Measurements from ENCODE around the gene AKT1. TPM values are rescaled to one million over a fixed set of nuclear protein-coding genes. Genes with fewer than 3 reads are reported as not detected.

The AKT1 gene
- total RNA-seq, 1 donor from 2014 or later: 143 TPM

DNA sequence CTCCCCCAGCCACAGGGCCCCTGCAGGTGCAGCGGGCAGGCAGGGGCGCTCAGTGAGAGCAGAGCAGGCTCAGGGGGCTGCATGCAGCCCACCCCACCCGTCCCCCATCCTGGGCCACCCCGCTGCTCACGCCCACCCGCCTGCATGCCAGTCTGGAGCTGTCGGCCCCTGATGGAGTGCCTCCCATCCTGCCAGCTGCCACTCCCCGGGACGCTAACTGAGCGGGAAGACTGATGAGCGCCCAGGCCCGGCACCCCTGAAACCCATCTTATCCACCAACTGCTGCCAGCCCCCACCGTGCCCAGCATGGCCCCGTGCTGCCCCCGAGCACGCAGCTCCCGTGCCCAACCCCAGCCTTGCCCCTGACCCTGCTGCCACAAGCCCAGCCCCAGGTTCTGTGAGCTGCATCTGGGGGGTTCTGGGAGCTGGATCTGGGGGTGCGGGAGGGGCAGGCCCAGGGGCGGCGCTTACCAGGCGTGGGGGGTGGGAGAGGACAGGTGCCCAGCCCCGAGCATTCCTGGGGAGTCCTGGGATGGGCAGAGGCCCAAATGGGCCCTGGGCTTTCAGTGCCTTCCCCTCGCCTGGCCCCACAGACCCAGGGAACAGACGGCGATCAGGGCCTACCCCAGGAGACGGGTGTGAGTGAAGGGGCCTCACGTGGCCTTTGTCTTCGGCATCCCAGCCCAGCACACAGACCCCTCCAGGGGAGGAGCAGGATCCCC is 13.3 kb downstream of the AKT1 start:
- no peaks in the 10 kb centered on the region for H3K9me3 Mint-ChIP-seq
- intact Hi-C loops (cut with micrococcal nuclease): no loop called here
- no peak for DNase-seq
- no peaks in the 10 kb centered on the region for H3K36me3 Mint-ChIP-seq (ENCODE audit: low read depth)
- H3K27me3 Mint-ChIP-seq: no peaks in the 10 kb centered on the region
- H3K27ac Mint-ChIP-seq: no peak overlapping the region
- no peaks in the 10 kb centered on the region for H3K4me1 Mint-ChIP-seq
- H3K4me3 Mint-ChIP-seq: no peak overlapping the region

DNA sequence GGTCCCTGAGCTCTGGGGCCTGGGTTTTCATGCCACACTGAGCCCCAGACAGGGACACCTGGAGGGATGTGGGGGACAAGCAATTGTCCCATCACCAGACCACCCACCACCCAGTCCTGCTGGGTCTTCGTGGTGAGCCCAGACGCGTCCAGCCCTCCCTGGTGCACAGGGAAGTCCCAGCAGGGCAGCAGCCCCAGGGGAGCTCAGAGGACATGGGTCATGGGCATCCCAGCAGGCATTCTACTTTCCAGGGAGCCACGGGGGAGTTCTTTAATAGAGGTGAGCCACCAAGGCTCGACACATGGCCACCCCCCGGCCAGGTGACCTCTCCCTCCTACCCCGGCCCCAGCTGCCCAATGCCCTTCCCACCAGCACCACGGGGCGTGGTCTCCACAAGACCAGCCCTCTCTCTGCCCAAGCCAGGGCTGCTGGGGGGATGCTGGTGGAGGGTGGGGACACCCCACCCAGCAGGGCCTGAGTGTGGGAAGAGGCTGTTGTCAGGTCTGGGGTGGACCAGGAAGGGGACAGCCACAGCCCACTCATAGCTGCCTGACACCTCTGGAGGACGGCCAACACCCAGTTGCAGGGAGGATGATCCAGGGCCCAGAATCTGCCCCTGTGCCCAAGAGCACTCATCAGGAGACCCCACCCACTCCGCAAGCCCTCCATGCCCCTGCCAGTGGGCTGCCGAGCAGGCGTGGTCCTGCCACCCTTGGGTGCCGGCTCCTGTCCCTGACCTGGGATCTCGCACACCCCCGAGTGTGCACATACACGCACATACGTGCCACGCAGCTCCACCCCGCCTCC is 14.1 kb downstream of the AKT1 start:
- H3K4me1 Mint-ChIP-seq: no peaks in the 10 kb centered on the region
- H3K27ac Mint-ChIP-seq: no peak overlapping the region
- H3K4me3 Mint-ChIP-seq: no peak overlapping the region
- H3K36me3 Mint-ChIP-seq (ENCODE audit: low read depth): peaks cover 4% of the 10 kb centered on the region
- no peaks in the 10 kb centered on the region for H3K9me3 Mint-ChIP-seq
- no peak for DNase-seq
- H3K27me3 Mint-ChIP-seq: no peaks in the 10 kb centered on the region
- intact Hi-C loops (cut with micrococcal nuclease): no loop called here

DNA sequence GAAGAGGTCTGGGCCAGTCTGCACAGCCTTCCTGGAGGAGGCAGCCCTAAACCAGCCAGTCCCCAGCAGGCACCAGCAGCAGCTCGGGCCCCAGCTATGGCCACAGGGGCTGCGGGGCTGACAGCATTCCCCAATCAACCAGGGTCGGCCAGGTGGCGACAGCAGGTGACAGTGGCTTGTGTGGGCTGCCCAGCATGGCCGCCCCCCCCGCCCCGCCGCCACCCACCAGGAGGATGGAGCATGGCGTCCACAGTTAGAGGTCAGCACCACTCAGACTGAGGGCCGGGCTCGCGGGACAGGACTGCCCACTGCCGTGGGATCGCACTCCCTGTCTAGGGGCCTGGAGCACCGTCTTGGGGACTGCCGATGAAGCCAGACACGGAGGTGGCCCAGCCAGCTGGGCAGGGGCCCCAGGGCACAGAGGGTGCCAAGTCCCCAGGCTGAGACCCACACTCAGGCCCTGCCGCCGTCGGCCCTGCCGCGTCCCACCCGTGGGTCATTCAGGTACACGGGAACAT is 15.0 kb downstream of the AKT1 start:
- H3K36me3 Mint-ChIP-seq (ENCODE audit: low read depth): peaks cover 12% of the 10 kb centered on the region
- H3K4me3 Mint-ChIP-seq: no peak overlapping the region
- no peaks in the 10 kb centered on the region for H3K9me3 Mint-ChIP-seq
- no peak overlapping the region for H3K27ac Mint-ChIP-seq
- intact Hi-C loops (cut with micrococcal nuclease): no loop called here
- H3K4me1 Mint-ChIP-seq: no peaks in the 10 kb centered on the region
- no peaks in the 10 kb centered on the region for H3K27me3 Mint-ChIP-seq
- DNase-seq: no peak

DNA sequence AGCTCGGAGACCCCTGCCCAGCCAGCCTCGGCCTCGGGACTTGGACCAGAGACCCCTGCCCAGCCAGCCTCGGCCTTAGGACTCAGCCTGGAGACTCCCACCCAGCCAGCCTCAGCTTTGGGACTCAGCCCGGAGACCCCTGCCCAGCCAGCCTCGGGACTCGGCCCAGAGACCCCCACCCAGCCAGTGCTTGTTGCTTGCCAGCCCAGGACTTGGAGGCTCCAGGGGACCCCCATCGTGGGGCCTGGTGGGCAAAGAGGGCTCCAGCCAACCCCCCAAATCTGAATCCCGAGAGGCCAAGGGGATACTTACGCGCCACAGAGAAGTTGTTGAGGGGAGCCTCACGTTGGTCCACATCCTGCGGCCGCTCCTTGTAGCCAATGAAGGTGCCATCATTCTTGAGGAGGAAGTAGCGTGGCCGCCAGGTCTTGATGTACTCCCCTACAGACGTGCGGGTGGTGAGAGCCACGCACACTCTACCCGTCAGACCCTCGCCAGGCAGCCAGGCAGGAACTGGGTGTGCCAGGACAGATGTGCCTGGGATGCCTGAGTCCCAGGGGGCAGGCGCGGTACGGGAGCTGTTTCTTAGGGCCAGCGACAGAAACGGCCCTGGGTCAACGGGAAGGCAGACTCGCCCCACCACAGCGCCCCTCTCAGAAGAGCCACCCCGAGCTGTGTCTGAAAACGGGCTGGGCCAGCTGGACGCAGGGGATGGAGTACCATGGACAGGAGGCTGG is 15.6 kb downstream of the AKT1 start:
- intact Hi-C loops (cut with micrococcal nuclease): no loop called here
- H3K4me3 Mint-ChIP-seq: no peak overlapping the region
- DNase-seq: no peak
- H3K27ac Mint-ChIP-seq: no peak overlapping the region
- H3K27me3 Mint-ChIP-seq: no peaks in the 10 kb centered on the region
- H3K4me1 Mint-ChIP-seq: no peaks in the 10 kb centered on the region
- H3K9me3 Mint-ChIP-seq: no peaks in the 10 kb centered on the region
- H3K36me3 Mint-ChIP-seq (ENCODE audit: low read depth): peaks cover 13% of the 10 kb centered on the region

DNA sequence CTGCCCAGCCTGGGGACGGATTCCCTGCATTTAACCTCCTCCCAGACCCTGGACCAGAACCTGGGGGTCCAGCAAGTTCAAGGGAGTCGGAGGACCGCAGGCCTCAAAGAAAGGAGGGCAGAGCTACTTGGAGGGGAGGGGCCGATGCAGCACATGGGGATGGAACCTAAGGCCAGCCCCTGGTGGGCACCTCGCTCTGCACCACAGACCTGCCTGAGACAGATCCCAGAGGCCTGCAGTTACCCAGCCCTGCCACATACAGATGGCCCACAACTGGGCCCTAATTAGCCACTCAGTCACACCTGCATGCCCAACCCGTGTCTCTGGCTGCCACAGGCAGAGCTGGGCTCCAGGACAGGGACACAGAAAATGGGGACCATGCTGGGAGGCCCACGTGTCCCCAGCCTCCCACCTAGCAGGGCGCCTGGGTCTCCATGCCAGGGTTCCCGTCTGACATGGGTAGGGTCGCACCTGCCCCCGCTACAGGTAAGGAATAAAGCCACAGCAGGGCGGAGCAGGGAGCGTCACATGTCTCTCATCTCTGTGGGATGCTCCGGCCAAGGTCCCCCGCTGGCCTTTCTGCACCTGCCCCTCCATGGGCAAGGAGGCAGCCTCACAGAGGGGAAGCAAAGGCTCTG is 16.7 kb downstream of the AKT1 start:
- Mint-ChIP-seq H3K4me1 (no peaks in the 10 kb centered on the region), H3K27ac (no peak overlapping the region), H3K36me3 (ENCODE audit: low read depth) (peaks cover 16% of the 10 kb centered on the region), H3K9me3 (no peaks in the 10 kb centered on the region), H3K27me3 (no peaks in the 10 kb centered on the region), H3K4me3 (no peak overlapping the region)
- intact Hi-C loops (cut with micrococcal nuclease): no loop called here
- DNase-seq: no peak

DNA sequence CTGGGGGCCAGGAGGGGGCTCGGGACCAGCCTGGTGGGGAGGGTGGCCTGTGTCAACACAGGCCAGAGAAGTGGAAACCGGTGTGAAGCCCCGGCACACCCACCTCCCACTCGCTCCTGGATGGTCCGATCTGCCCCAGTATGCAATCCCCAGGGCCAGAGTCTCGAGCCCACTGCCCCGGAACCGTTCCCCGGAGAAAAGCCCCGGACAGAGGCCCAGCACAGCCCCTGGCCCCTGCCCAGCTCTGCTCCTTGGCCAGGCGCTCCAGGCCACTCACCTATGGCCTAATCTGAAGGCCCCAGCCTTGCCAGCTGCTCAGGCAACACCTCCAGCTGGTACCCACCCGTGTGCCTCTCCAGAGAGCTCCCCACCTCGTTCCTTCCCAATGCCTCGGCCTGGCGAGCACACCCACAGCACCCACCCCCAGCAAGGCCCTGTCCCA is 17.7 kb downstream of the AKT1 start:
- H3K27me3 Mint-ChIP-seq: no peaks in the 10 kb centered on the region
- H3K36me3 Mint-ChIP-seq (ENCODE audit: low read depth): peaks cover 20% of the 10 kb centered on the region
- intact Hi-C loops (cut with micrococcal nuclease): no loop called here

DNA sequence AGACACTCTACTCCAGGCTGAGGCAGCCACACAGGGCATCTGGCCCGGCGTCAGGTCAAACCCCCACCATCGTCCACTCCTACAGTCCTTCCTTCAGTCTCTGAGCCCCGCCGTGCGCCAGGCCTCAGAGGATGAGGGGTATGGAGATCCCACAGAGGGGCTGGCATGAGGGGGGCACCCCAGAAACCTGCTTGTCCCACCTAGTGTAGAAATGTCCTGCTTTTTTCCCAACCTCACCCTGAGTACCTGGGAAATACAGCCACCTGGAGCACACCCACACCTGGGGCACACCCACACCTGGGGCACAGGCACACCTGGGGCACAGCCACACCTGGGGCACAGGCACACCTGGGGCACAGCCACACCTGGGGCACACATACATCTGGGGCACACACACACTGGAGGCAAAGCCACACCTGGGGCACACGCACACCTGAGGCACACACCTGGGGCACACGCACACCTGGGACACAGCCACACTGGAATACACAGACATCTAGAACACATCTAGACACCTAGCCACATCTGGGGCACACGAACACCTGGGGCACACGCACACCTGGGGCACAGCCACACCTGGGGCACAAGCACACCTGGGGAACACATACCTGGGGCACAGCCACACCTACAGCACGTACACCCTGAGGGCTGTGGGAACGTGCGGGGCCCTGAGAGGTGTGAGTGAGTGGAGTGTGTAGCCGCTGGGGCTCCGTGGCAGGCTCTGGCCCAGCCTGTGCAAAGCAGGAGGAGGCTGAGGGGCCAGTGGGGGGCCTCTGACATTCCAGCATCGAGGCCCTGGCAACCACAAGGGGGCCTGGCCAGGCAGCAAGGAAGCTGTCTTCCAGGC is 18.4 kb downstream of the AKT1 start:
- no peaks in the 10 kb centered on the region for H3K27me3 Mint-ChIP-seq
- no peak for DNase-seq
- intact Hi-C loops (cut with micrococcal nuclease): no loop called here
- no peak overlapping the region for H3K27ac Mint-ChIP-seq
- H3K4me1 Mint-ChIP-seq: no peaks in the 10 kb centered on the region
- no peak overlapping the region for H3K4me3 Mint-ChIP-seq
- H3K9me3 Mint-ChIP-seq: no peaks in the 10 kb centered on the region
- H3K36me3 Mint-ChIP-seq (ENCODE audit: low read depth): peaks cover 25% of the 10 kb centered on the region

More for the DNA sequence above, 17.7 kb downstream of the AKT1 start:
- Mint-ChIP-seq H3K4me1 (no peaks in the 10 kb centered on the region), H3K27ac (no peak overlapping the region), H3K9me3 (no peaks in the 10 kb centered on the region), H3K4me3 (no peak overlapping the region)
- no peak for DNase-seq

DNA sequence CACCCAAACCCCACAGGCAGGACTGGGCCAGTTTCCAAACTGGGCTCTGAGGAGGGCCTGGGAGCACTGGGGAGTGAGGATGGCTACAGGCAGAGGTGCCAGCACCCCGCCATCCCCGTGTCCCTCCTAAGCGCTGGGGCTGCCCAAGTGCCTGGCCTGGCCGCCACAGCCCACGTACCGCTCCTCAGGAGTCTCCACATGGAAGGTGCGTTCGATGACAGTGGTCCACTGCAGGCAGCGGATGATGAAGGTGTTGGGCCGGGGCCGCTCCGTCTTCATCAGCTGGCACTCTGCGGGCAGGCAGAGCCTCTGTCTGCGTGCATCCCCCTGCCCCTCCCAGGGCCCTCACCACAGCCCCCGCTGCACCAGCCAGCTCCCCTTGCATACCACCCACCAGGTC is 19.1 kb downstream of the AKT1 start:
- peaks cover 32% of the 10 kb centered on the region for H3K36me3 Mint-ChIP-seq (ENCODE audit: low read depth)
- DNase-seq: no peak
- no peaks in the 10 kb centered on the region for H3K9me3 Mint-ChIP-seq
- no peaks in the 10 kb centered on the region for H3K4me1 Mint-ChIP-seq
- no peak overlapping the region for H3K4me3 Mint-ChIP-seq
- intact Hi-C loops (cut with micrococcal nuclease): no loop called here
- no peak overlapping the region for H3K27ac Mint-ChIP-seq
- no peaks in the 10 kb centered on the region for H3K27me3 Mint-ChIP-seq

DNA sequence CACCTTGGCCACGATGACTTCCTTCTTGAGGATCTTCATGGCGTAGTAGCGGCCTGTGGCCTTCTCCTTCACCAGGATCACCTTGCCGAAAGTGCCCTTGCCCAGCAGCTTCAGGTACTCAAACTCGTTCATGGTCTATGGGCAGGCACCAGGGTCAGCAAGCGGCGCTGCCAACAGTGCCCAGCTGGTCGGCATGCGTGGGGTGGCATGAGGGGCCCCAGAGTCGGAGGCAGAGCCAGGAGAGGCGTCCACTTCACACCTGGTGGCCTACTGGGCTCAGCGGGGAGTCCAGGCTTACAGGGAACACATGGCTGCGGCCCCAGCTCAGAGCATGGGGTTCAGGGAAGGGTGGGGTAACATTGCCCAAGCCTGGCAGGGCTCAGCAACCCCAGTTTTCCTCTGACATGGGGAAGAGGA is 20.5 kb downstream of the AKT1 start:
- peaks cover 45% of the 10 kb centered on the region for H3K36me3 Mint-ChIP-seq (ENCODE audit: low read depth)
- no peak overlapping the region for H3K4me3 Mint-ChIP-seq
- H3K27ac Mint-ChIP-seq: no peak overlapping the region
- DNase-seq: no peak
- H3K9me3 Mint-ChIP-seq: no peaks in the 10 kb centered on the region
- H3K4me1 Mint-ChIP-seq: no peaks in the 10 kb centered on the region
- H3K27me3 Mint-ChIP-seq: no peaks in the 10 kb centered on the region
- intact Hi-C loops (cut with micrococcal nuclease): no loop called here

DNA sequence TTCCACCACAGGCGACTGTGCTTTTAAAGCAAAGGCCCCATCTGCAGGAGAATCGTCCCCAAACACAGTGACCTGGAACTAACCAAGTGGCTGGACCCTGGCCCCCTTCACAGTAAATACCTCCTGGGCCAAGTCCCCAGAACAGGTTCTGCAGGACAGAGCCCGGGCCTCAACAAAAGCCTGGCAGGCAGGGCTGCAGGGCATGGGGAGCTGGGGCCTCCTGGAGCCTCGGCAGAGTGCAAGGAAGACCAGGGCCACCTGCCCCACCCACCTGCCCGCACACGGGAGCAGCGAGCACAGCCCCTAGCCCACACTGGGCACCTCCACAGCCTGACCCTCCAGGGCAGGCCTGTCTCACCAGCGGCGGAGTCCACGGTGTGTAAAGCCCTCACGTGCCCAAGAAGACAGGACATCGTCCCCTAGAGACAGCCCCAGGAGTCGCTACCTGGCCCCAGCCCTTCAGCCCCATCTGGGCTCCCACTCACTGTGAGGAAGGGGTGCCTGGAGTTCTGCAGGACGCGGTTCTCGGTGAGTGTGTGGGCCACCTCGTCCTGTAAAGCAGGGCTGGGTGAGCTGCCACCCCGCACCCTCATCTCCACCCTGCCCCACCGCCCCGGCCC is 21.0 kb downstream of the AKT1 start:
- intact Hi-C loops (cut with micrococcal nuclease): no loop called here
- H3K4me3 Mint-ChIP-seq: no peak overlapping the region
- no peak for DNase-seq
- H3K27me3 Mint-ChIP-seq: no peaks in the 10 kb centered on the region
- H3K9me3 Mint-ChIP-seq: no peaks in the 10 kb centered on the region
- H3K36me3 Mint-ChIP-seq (ENCODE audit: low read depth): peaks cover 49% of the 10 kb centered on the region
- H3K27ac Mint-ChIP-seq: no peak overlapping the region
- no peaks in the 10 kb centered on the region for H3K4me1 Mint-ChIP-seq

DNA sequence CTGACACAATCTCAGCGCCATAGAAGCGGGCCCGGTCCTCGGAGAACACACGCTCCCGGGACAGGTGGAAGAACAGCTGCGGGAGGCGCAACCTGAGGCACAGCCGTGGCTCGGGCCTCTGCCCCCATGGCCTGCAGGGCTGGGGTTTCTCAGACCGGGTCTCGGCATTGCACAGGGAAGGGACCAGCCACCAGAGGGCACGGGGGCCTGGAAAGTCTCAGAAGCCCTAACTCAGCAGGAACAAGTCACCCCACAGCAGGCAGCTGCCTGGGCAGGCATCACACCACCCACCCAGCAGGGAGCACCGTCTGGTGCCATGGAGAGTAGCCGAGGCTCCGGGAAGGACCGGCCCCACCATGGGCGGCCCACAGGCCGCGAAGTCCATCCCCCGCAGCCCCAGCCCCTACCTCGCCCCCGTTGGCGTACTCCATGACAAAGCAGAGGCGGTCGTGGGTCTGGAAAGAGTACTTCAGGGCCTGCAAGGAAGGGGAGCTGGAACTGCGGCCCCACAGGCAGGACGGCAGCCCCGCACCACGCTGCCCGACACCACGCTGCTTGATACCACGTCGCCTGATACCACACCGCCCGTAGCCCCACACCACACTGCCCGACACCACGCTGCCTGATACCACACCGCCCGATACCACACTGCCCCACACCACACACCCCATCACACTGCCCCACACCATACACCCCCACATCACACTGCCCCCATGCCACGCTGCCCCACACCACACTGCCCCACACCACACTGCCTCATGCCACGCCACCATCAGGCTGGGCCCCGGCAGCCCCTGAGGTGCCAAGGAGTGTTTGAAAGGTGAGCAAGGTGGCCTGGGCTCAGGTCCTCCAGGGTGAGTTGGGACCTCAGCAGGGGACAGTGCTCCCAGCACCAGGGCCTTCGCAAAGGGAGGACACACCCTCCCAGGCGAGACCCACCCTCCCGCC is 21.8 kb downstream of the AKT1 start:
- no peaks in the 10 kb centered on the region for H3K9me3 Mint-ChIP-seq
- no peak for DNase-seq
- intact Hi-C loops (cut with micrococcal nuclease): no loop called here
- no peak overlapping the region for H3K27ac Mint-ChIP-seq
- H3K27me3 Mint-ChIP-seq: no peaks in the 10 kb centered on the region
- peaks cover 1% of the 10 kb centered on the region for H3K4me1 Mint-ChIP-seq
- H3K36me3 Mint-ChIP-seq (ENCODE audit: low read depth): peaks cover 49% of the 10 kb centered on the region
- no peak overlapping the region for H3K4me3 Mint-ChIP-seq
